Endothelial cell of umbilical vein (primary cell): ENCODE measurements around the gene NELL2. TPM values are rescaled to one million over a fixed set of nuclear protein-coding genes. Genes with fewer than 3 reads are reported as not detected.

Source experiments
- BruUV-seq: library from RNA; stranded (reverse); fragments of 400-500 nt; replicated peaks from 2 replicates; lab custom pipeline; 2021; lab: Mats Ljungman, UMichigan
- CTCF ChIA-PET: fragments of 300-600, 350-600 bp; sonication (Branson Sonifier 250); formaldehyde crosslinking; loops from one replicate; lab custom pipeline; 2021; ENCODE audit warnings: antibody characterized with exemption, inconsistent platforms; lab: Charles Lee
- POLR2A ChIA-PET: fragments of 300-600, 350-600 bp; sonication (Branson Sonifier 250); formaldehyde crosslinking; loops from one replicate; lab custom pipeline; 2021; ENCODE audit warnings: antibody characterized with exemption, inconsistent platforms; lab: Charles Lee
- DNase-seq: peaks from one replicate; pipeline ENCODE4 v3.0.0-alpha.2; 2011; ENCODE audit warnings: low read depth, low spot score
- FAIRE-seq: peaks from 2 replicates; lab custom pipeline; 2011; peaks lifted over from hg19 to GRCh38; lab: Jason Lieb, UNC
- H2AFZ ChIP-seq: 2 replicates; pipeline ENCODE4 v1.6.0; 2012; ENCODE audit warnings: low read depth, low read length, control low read depth, inconsistent platforms
- H3K27ac ChIP-seq: 2 replicates; pipeline ENCODE4 v1.5.1; 2011; ENCODE audit warnings: low read depth, mild to moderate bottlenecking, control low read depth, low read length, moderate library complexity; ENCODE audit not compliant: insufficient read depth
- H3K27me3 ChIP-seq, 2 experiments: 2 replicates each; pipeline versions ENCODE4 v1.6.0 to v1.6.1; 2011; ENCODE audit warnings: low read length in 2 of 2, mixed read lengths in 1 of 2; ENCODE audit not compliant: control insufficient read depth in 2 of 2, insufficient read depth in 2 of 2
- H3K36me3 ChIP-seq, 2 experiments: 2 replicates in 1 of 2; 3 replicates in 1 of 2; pipeline ENCODE4 v1.5.1; 2011; ENCODE audit warnings: low read length in 2 of 2, mild to moderate bottlenecking in 1 of 2, moderate library complexity in 1 of 2; ENCODE audit not compliant: control insufficient read depth in 2 of 2, insufficient read depth in 2 of 2; ENCODE audit errors: extremely low read depth in 1 of 2
- H3K4me1 ChIP-seq: 3 replicates; pipeline ENCODE4 v1.5.1; 2011; ENCODE audit warnings: mild to moderate bottlenecking, low read length; ENCODE audit not compliant: control insufficient read depth, insufficient read depth; ENCODE audit errors: extremely low read depth
- H3K4me2 ChIP-seq: 2 replicates; pipeline ENCODE4 v1.6.1; 2011; ENCODE audit warnings: low read length, control low read depth, mixed read lengths; ENCODE audit not compliant: insufficient read depth
- H3K4me3 ChIP-seq, 3 experiments: fragments of 200-600 bp in 1 of 3; sonication (generic), shearing (Covaris generic) in 1 of 3; replicated peaks in 1 of 3; 2 replicates each; pipeline ENCODE4 v1.5.1; 2011 to 2016; ENCODE audit warnings: control low read depth in 3 of 3, low read length in 3 of 3, mild to moderate bottlenecking in 2 of 3, inconsistent platforms in 1 of 3, low read depth in 1 of 3, moderate library complexity in 1 of 3; ENCODE audit not compliant: insufficient read depth in 1 of 3
- H3K79me2 ChIP-seq: 2 replicates; pipeline ENCODE4 v1.6.0; 2012; ENCODE audit warnings: low read length, inconsistent platforms; ENCODE audit not compliant: control insufficient read depth, insufficient read depth
- H3K9ac ChIP-seq: replicated peaks from 2 replicates; pipeline ENCODE3; 2011; ENCODE audit warnings: low read length, control low read depth; ENCODE audit not compliant: insufficient read depth; ENCODE audit errors: extremely low read depth
- H3K9me1 ChIP-seq: replicated peaks from 3 replicates; pipeline ENCODE4 v1.6.0; 2011; ENCODE audit warnings: mild to moderate bottlenecking, low read length; ENCODE audit not compliant: control insufficient read depth, insufficient read depth; ENCODE audit errors: extremely low read depth
- H3K9me3 ChIP-seq: replicated peaks from 2 replicates; pipeline ENCODE4 v1.5.1; 2012; ENCODE audit warnings: low read length, inconsistent platforms; ENCODE audit not compliant: control insufficient read depth, insufficient read depth
- H4K20me1 ChIP-seq: replicated peaks from 2 replicates; pipeline ENCODE3; 2011; ENCODE audit warnings: mild to moderate bottlenecking, low read length; ENCODE audit not compliant: control insufficient read depth, insufficient read depth; ENCODE audit errors: extremely low read depth
- CTCF ChIP-seq, 2 donors: IDR thresholded peaks; 1 replicate in 1 of 2; 2 replicates in 1 of 2; pipeline ENCODE4 v1.5.1; 2011; ENCODE audit warnings: low read length in 2 of 2, mild to moderate bottlenecking in 2 of 2, moderate library complexity in 2 of 2, control low read depth in 1 of 2, inconsistent platforms in 1 of 2, low read depth in 1 of 2; ENCODE audit not compliant: insufficient read depth in 1 of 2; ENCODE audit errors: extremely low read depth in 1 of 2
- EZH2 ChIP-seq: IDR thresholded peaks from 2 replicates; pipeline ENCODE4 v1.6.1; 2012; ENCODE audit warnings: borderline replicate concordance, low read depth, mild to moderate bottlenecking, moderate library complexity, low read length, inconsistent platforms; ENCODE audit not compliant: severe bottlenecking
- GATA2 ChIP-seq: IDR thresholded peaks from 2 replicates; pipeline ENCODE4 v1.7.0; 2011; ENCODE audit warnings: low read depth, mild to moderate bottlenecking, moderate library complexity, mixed read lengths, low read length; ENCODE audit not compliant: insufficient read length, insufficient read depth
- JUN ChIP-seq: IDR thresholded peaks from 2 replicates; pipeline ENCODE4 v1.6.1; 2011; ENCODE audit warnings: borderline replicate concordance, low read depth; ENCODE audit not compliant: insufficient read length, insufficient read depth
- MAX ChIP-seq: IDR thresholded peaks from 2 replicates; pipeline ENCODE4 v1.6.1; 2011; ENCODE audit not compliant: insufficient read depth, insufficient read length
- POLR2A ChIP-seq: IDR thresholded peaks from 2 replicates; pipeline ENCODE4 v1.6.1; 2012; ENCODE audit warnings: low read depth, mild to moderate bottlenecking, control low read depth, low read length
- POLR2AphosphoS5 ChIP-seq: IDR thresholded peaks from 2 replicates; pipeline ENCODE4 v1.6.1; 2012; ENCODE audit warnings: low read depth, mild to moderate bottlenecking, control low read depth, low read length, moderate library complexity; ENCODE audit not compliant: insufficient read depth
- dilution Hi-C: fragments of 300-500 bp; cut with MboI; formaldehyde crosslinking; loops from one replicate; pipeline ENCODE4 v1.15.0; 2019; ENCODE audit warnings: low sequenced_read_pairs; ENCODE audit not compliant: extremely low pct_ligation_motif_present
- intact Hi-C: fragments of 100-400 bp; cut with micrococcal nuclease; formaldehyde crosslinking; loops from one replicate; pipeline ENCODE4 v1.10.0; 2022
- polyA plus RNA-seq, 4 experiments: library from polyadenylated mRNA; depleted of rRNA in 3 of 4; stranded (reverse) in 3 of 4; unstranded in 1 of 4; fragments of >200 nt; gene quantifications; 2 replicates each; pipeline versions ENCODE4 v1.2.1 to v1.2.3, GENCODE V29; 2011 to 2012; ENCODE audit warnings: missing spikeins in 1 of 4
- total RNA-seq: library from RNA; stranded (reverse); gene quantifications from 2 replicates; pipeline ENCODE4 v1.2.3, GENCODE V29; 2021

NELL2 gene
- total and polyA plus RNA-seq, 2 donors (not counting 3 experiments of a cell fraction or from before 2014, with no cell fraction given), result 0.11 to 0.49 TPM

DNA sequence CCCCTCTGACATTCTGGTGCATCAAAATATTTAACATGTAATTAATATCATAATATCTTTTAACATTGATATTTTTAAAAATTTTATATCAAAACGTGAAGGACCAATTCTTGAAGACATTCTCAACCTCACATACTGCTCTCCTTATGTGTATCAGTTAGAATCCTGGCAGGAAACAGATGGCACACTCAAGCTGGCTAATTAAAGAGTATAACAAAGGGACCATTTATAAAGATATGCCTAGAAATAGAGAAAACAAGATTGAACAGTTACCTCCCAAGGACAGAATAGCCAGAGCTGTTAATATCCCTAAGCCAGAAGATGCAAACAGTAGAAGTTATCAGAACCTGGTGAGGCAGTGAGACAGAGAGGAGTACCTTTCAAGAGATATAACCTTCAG is 368.7 kb downstream of the NELL2 start:
- intact Hi-C loops (no loop called here), dilution Hi-C loops (no loop called here)
- no peak for FAIRE-seq
- POLR2A ChIA-PET, result no interaction called here
- no peaks in the 10 kb centered on the region for H3K27me3 ChIP-seq
- H3K79me2 ChIP-seq, result no peaks in the 10 kb centered on the region
- H3K27ac ChIP-seq, result no peak overlapping the region
- H3K9ac ChIP-seq, result no peak overlapping the region
- no peak overlapping the region for H3K4me2 ChIP-seq
- no peaks in the 10 kb centered on the region for H3K9me3 ChIP-seq
- CTCF ChIA-PET, result interaction anchor here (1.0 kb wide), 1 partner anchor 22 kb away, joined by 3 read pairs; no protein-coding TSS in a partner anchor
- no peak overlapping the region for H2AFZ ChIP-seq
- no peaks in the 10 kb centered on the region for H3K4me1 ChIP-seq
- no peaks in the 10 kb centered on the region for H3K36me3 ChIP-seq
- no peaks in the 10 kb centered on the region for H3K9me1 ChIP-seq
- no peak for DNase-seq
- H4K20me1 ChIP-seq, result no peaks in the 10 kb centered on the region
- H3K4me3 ChIP-seq, result no peak overlapping the region
- TF ChIP-seq POLR2A (no peak), JUN (no peak), GATA2 (no peak), CTCF (IDR thresholded peaks at IDR 0.05; ENCODE audit: extremely low read depth in 1 of 2, insufficient read depth in 1 of 2, low read depth in 1 of 2, low read length in 2 of 2) (no peak), MAX (no peak), POLR2AphosphoS5 (no peak), EZH2 (no peak)
- BruUV-seq, result no TSS peak
